NCI-H524 treated with DMSO at 0.1 percent for 48 hours (cell line): ENCODE measurements around the gene SEC22C.

Source experiments
- DNase-seq: peaks from one replicate; lab custom pipeline; 2025; lab: John Stamatoyannopoulos, UW

The SEC22C gene

GRCh38 chr3:42513121-42513520 is 68.6 kb downstream of the SEC22C start:
- DNase-seq, result no peak

DNA sequence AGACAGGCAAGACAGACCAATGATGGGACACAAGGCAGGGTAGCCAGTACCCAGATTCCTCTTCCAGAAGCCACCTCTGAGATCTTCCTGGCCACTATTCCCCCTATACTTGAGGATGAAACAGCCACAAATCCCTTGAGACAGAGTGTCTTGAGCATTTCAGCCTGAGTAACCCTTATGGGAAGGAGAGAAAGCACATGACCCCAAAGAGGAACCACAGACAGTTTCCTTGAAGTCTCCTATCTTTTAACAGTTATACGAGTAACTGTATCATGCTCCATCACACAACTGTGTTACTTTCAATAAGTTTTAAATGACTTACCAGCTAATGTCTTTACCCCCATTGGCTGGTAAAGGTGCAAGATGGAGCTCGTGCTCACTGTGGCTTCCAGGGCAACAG is 70.0 kb downstream of the SEC22C start:
- DNase-seq, result no peak

- DNase-seq, result no peak
These were observed 70.6 kb downstream of the SEC22C start for GRCh38 chr3:42511201-42511600.

- DNase-seq, result no peak
These were observed 71.4 kb downstream of the SEC22C start for GRCh38 chr3:42510325-42510724.

- no peak for DNase-seq
These were observed 72.7 kb downstream of the SEC22C start for GRCh38 chr3:42509111-42509510.

DNA sequence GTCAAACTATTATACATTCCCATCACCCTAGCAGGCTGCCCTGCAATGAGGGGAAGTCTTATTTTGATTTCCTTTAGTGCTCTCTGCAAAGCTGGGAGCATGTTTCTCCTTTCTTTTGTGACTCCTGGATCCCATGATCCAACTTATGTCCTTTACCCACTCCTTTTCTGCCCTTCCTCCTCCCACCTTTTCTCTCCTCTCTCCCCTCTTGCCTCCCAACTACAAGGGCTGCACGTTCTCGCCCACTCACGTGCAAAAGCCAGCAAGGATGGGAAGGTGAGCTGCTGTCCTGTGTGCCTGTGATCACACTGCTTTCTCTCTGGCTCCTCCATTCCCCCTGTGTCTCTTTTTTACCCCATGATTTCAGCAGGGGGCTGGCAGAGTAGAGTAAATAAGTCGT is 73.2 kb downstream of the SEC22C start:
- no peak for DNase-seq

DNA sequence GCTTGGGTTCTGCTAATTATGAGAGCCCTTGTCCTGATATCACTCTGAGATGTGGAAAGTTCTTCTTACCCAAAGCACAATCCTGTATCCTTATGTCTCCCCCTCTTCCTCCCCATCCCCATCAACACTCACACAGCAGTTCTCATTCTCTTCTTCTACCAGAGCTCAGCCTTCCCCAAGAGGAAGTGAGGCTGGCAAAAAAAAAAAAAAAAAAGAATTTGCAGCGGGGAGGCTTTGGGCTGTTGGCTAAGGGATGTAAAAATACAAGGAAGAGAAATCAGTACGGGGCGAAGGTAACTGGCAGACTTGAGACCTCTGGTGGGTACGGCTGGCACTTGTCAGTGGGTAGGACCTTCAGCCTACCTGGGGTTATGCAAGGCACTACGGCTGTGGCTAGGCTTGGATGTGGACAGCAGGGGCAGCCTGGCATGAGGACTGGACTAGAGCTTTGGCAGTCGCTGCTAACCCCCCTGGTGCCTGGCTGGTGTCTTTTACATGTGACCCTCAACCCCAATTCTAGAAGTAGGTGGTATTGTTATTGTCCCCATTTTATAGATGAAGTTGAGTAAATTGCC is 73.9 kb downstream of the SEC22C start:
- no peak for DNase-seq

DNA sequence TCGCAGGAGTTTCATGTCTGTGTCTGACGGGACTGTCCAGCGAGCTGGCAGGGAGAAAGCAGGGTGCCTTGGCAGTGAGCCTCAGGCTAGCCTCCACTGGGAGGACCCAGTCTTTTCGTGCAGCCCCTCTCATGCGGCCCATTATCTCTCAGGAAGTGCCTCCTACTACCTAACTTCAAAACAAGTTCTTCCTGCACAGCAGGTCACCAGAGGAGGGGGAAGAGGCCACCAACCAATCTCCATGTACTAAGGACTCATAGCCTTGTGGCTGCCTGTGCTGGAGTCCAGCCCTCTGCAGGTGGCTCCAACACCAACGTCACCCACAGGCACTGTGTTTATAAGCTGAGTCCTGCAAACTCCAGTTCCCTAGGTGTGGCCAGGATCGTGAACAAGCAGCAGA is 74.5 kb downstream of the SEC22C start:
- DNase-seq, result no peak

DNA sequence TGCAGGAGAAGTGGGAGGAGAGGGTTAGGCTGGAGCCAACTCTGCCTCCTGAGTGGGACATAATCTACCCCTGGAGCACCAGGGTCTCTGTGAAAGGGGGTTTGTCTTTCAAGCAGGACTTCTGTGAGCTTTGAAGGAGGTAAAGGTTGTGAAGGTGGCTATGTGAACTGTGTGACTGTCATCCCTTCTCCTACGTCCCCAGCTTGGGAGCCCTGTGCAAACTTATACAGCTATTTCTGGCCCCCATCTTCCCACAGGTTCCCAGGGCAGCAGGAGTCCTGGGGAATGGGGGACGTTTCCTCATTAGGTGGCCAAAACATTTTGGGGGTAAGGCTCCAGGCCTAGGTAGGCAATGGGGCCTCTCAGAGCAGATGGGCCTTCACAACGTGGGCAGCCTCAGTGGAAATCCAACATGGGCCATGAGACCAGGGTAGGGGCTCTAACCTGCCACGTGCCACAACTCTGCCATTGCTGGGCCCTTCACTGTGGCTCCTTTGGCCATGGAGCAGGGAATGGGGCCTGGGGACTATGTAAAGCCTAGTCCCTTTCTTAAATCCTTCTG is 75.8 kb downstream of the SEC22C start:
- no peak for DNase-seq

- DNase-seq, result no peak
These were observed 76.5 kb downstream of the SEC22C start for GRCh38 chr3:42505128-42505848.

DNA sequence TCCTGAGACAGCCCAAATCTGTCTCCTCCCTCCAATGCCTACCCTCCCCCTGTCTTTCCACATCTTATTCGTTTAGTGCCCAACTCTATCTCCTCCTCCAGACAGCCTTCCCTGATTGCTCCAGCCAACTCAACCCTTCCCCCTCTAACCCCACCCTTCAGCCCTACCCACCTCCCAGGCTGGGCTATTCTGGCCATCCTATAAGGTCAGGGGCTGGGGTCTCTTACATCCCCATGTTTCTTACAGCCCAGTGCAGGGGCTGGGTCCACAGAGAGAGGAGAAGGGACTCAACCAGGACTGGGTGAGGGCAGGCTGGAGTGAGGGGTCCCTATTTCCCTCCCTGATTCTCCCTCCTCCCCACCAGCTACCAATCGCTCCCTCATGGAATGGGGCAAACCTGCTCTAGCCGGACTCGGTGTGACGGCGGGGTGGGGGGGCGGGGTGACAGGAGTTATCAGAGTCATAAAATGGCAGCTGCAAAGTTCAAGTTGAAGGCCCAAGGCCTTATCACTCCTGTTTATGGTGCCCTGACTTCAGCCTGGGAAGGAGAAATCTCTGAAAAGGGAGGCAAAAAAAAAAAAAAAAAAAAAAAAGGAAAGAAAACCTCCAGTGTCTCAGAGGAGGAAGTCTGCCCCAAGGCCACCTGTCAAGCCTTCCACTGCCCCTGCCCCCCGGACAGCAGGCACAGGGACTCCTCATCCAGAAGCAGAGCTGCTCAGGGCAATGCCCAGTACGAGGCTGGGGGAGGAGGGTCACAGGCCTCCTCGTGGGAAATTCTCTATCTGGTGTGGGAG is 77.2 kb downstream of the SEC22C start:
- DNase-seq, result no peak

DNA sequence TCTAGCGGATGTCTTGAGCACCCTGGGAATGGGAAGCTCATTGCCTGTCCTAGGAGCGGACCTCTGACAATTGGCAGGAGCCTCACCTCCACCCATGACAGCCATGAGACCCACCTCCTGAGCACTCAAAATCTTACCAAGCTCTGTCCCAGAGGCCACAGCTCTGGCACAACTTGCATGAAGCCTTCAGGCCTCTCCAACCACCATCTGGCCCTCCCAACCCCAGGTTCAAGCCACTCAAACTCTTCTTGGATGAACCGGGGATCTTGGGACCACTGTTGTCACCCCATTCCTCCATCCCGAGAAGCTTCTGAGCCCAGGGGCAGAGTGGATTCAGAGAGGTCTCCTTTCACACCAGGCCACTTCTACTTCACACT is 77.8 kb downstream of the SEC22C start:
- DNase-seq, result no peak

DNA sequence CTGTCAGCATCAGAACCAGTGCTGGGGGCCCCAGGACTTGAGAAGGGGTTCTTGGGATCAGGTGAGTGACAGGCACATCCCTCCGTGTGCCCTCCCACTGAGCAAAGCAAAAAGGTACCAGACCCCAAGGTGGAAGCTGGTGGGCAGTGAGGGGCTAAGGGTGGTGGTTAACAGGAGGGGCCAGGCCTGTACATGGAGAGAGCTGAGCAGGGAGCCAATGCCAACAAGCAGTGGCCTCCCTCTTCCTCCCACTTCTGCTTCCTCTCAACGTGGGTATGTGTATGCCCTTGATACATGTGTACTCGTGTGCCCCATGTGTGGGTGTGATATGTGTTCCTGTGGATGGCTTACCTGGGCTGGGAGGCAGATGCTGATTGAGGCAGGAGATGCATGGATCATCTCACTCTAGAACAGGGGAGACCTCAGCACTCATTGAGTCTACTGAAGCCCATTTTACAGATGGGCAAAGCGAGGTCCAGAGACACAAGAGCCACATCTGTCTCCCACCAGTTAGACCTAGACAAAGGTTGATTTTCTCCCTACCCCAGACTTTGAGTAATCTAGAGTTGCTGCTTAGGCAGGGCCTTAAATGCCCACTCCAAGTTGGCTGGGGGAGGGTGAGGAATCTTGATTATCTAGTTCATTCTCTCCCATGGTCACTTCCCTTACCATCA is 78.4 kb downstream of the SEC22C start:
- DNase-seq, result no peak

GRCh38 chr3:42502429-42503250 is 79.1 kb downstream of the SEC22C start, which contains the start of gene VIPR1:
Gene VIPR1 (plus strand): TSS chr3:42502643. CDS start chr3:42502736, 93 bp downstream.
- DNase-seq, result peak; percentile 26

DNA sequence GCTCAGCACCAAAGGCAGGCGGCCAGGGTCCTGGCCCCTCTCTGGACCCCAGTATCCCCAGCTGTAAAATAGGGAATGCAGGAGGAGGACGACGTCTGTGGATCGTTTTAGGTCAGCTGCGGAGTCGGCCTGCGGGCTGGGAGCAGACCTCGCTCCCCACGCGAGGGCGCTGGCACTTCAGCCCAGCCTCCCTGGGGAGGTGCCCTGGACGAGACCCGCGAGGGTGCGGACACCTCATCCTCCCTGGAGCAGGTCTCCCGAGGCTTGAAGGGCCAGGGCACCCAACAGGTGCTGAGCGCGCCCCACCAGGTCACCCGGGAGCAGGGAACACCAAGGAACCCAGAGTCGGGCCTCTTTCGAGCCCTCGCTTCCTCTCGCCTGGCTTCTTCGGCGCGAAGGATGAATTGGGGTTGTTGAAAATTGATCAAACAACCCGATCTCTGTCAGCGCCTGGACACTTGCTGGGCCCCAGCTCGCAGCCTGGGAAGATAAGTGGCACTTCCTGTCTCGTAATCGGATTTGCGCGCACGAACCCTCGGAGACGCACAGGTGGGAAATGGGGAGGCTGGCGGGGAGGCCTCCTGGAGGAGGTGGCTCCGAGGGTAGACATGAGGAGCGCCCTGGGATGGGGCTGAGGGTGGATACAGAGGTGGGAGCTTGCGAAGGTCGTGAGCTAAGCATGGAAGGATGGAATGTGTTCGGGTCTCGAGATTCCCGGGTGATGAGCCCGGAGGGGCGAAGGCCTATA is 79.9 kb downstream of the SEC22C start:
- DNase-seq, result no peak

DNA sequence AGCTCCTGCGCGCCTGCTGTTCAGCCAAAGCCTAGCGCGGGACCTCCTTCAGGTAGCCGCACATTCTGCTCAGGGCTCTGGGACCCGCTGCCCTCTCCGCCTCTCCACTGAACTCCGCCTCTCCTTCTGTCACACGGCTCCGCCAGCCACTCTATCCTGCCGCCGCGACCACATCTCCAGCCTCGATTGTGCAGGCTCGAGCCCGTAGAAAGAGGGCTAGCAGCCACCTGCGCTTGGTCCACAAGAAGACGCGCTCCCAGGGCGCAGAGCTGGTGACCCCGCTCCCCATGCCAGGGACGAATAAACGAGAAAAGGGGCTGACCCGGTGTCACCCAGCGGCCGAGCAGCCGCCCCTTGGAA is 80.5 kb downstream of the SEC22C start:
- no peak for DNase-seq

DNA sequence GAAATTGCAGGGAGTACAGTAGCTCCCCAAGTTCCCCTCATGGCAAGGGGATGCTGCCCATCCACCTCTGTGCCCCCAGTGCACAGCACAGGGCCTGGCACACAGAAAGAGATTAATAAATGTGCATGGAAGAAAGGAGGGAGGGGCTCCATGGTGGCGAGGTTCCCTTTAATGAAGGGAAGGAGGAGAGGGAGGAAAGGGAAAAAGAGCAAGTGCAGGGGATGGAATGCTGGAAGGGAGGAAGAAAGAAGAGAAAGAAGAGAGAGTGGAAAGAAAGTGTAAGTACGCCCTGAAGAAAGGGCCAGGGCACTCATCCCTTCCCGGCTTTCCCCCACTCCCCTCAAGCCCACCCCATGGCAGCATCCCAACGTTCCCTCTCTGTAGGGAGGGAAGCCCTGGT is 80.9 kb downstream of the SEC22C start:
- no peak for DNase-seq

- no peak for DNase-seq
These were observed 81.7 kb downstream of the SEC22C start for GRCh38 chr3:42500091-42500490.

- no peak for DNase-seq
These were observed 82.3 kb downstream of the SEC22C start for GRCh38 chr3:42499478-42499871.

GRCh38 chr3:42498791-42499477 is 82.8 kb downstream of the SEC22C start:
- no peak for DNase-seq
